Thyroid gland (tissue), 4 donors: ENCODE results near the gene LHFPL6.

Source experiments
- POLR2A ChIP-seq, 2 donors: fragments of 450-650 bp; IDR thresholded peaks; one replicate each; pipeline ENCODE4 v1.6.1; 2017; ENCODE audit warnings: antibody characterized with exemption in 2 of 2, mild to moderate bottlenecking in 2 of 2, moderate library complexity in 1 of 2
- TF ChIP-seq, protein P1 (sequence below), 6 experiments: fragments of 200-600 bp in 3 of 6; fragments of 450-650 bp in 3 of 6; sonication (generic) in 3 of 6; IDR thresholded peaks; one replicate each; pipeline ENCODE4 v1.5.1; 2016 to 2019; ENCODE audit warnings: antibody characterized with exemption in 6 of 6, mild to moderate bottlenecking in 2 of 6, inconsistent platforms in 1 of 6, moderate library complexity in 1 of 6

DNA sequence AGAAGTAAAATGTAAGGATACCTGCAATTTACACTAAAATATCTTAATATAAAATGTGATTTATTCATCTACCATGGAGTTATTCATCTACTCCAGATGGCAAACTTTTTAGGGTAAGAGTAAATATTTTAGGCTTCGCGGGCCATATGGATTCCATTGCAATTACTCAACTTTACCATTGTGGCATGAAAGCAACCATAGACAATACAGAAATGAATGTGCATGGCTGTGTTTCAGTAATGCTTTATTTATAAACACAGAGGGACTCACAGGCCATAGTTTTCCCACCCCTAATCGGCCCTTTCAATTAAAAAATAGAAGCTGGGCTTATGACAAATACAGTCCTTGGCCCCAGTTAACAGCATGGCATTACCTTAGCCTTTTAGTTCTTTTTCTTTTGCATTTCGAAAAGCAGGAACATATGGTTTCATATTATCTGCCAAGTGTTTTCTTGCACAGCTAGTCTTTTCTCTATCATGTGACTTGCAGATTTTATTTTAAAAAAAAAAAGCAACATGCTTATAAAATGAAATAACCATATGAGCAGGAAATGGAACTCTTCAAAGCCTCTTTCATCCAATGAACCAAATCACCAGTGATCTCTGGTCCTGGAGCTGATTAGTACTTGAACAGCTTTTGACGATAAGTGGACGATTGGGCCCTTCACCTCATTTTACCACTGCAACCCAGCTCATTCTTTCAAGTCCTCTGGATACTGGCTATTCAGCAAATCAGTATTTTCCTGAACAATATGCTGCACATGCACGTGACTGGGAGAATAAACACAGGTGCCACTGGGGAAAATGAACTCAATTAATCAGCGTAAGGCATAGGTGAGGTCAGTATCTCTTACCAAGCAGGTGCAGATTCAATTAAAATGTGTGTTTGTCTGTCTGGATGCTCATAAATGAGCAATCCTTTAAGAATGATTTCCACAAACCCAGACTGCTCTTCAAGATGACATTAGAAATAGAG, 63.9 kb downstream of the LHFPL6 start:
- TF ChIP-seq, protein P1, sequence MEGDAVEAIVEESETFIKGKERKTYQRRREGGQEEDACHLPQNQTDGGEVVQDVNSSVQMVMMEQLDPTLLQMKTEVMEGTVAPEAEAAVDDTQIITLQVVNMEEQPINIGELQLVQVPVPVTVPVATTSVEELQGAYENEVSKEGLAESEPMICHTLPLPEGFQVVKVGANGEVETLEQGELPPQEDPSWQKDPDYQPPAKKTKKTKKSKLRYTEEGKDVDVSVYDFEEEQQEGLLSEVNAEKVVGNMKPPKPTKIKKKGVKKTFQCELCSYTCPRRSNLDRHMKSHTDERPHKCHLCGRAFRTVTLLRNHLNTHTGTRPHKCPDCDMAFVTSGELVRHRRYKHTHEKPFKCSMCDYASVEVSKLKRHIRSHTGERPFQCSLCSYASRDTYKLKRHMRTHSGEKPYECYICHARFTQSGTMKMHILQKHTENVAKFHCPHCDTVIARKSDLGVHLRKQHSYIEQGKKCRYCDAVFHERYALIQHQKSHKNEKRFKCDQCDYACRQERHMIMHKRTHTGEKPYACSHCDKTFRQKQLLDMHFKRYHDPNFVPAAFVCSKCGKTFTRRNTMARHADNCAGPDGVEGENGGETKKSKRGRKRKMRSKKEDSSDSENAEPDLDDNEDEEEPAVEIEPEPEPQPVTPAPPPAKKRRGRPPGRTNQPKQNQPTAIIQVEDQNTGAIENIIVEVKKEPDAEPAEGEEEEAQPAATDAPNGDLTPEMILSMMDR (IDR thresholded peaks at IDR 0.05) = no peak
- no peak for TF ChIP-seq POLR2A (IDR thresholded peaks at IDR 0.05)
